K562 (cell line): Measurements from ENCODE around the gene NARF. TPM values are rescaled to one million over a fixed set of nuclear protein-coding genes. Genes with fewer than 3 reads are reported as not detected.
A peak's percentile ranks its signal among the peaks of the same experiment; 100 is the strongest.

ENCODE experiments used
- ATAC-seq: fragments of 200-7000 bp; cut with Tn5 transposase; 3 replicates; pipeline ENCODE4 v1.9.1; 2020; ENCODE audit warnings: moderate library complexity
- BruUV-seq: library from RNA; stranded (reverse); fragments of 400-500 nt; replicated peaks from 2 replicates; lab custom pipeline; 2021; lab: Mats Ljungman, UMichigan
- CTCF ChIA-PET: fragments of 300-600 bp; formaldehyde crosslinking; extraction: SDS; loops from one replicate; lab custom pipeline; 2021; ENCODE audit warnings: low intra/inter-chr PET ratio; lab: Yijun Ruan, JAX
- POLR2A ChIA-PET: fragments of 300-600, 350-650 bp; sonication (Branson Sonifier 250); formaldehyde crosslinking; extraction: SDS; loops from one replicate; lab custom pipeline; 2021; ENCODE audit warnings: antibody characterized with exemption, inconsistent platforms; lab: Yijun Ruan, JAX
- DNase-seq, 4 experiments: peaks; one replicate each; pipeline versions ENCODE4 v3.0.0 to v3.0.0-alpha.2; 2011 to 2018; ENCODE audit warnings: low spot score in 3 of 4, mixed read lengths in 3 of 4; ENCODE audit errors: extremely low read depth in 1 of 4
- FAIRE-seq: peaks from 2 replicates; lab custom pipeline; 2011; peaks lifted over from hg19 to GRCh38; lab: Jason Lieb, UNC
- H2AFZ ChIP-seq: 2 replicates; pipeline ENCODE4 v1.6.0; 2011; ENCODE audit warnings: low read depth, low read length, control low read depth, inconsistent platforms
- H3K27ac ChIP-seq: fragments of 200-600 bp; 3 replicates; pipeline ENCODE4 v1.8.0; 2011; ENCODE audit warnings: low read depth, mild to moderate bottlenecking, control low read depth, inconsistent platforms, low read length, moderate library complexity, mixed read lengths; ENCODE audit errors: extremely low read depth
- H3K27me3 ChIP-seq, 2 experiments: fragments of 300-600 bp in 1 of 2; 2 replicates in 1 of 2; 3 replicates in 1 of 2; pipeline versions ENCODE4 v1.6.0 to v1.8.0; 2011; ENCODE audit warnings: inconsistent platforms in 2 of 2, low read length in 2 of 2, mild to moderate bottlenecking in 1 of 2, mixed read lengths in 1 of 2, moderate library complexity in 1 of 2; ENCODE audit not compliant: control insufficient read depth in 2 of 2, insufficient read depth in 2 of 2
- H3K36me3 ChIP-seq: fragments of 300-600 bp; 3 replicates; pipeline ENCODE4 v1.8.0; 2011; ENCODE audit warnings: mild to moderate bottlenecking, low read length, inconsistent platforms; ENCODE audit not compliant: control insufficient read depth, insufficient read depth
- H3K4me1 ChIP-seq, 2 experiments: fragments of 200-600 bp in 1 of 2; replicated peaks in 1 of 2; 2 replicates in 1 of 2; 3 replicates in 1 of 2; pipeline versions ENCODE4 v1.5.1 to v1.8.0; 2011; ENCODE audit warnings: inconsistent platforms in 2 of 2, low read length in 2 of 2, mild to moderate bottlenecking in 1 of 2, mixed read lengths in 1 of 2, moderate library complexity in 1 of 2; ENCODE audit not compliant: control insufficient read depth in 2 of 2, insufficient read depth in 2 of 2
- H3K4me2 ChIP-seq: 2 replicates; pipeline ENCODE4 v1.6.1; 2011; ENCODE audit warnings: low read length, control low read depth, inconsistent platforms, mixed read lengths; ENCODE audit not compliant: insufficient read depth
- H3K4me3 ChIP-seq: fragments of 200-600 bp; sonication (generic), shearing (Covaris generic); 2 replicates; pipeline ENCODE4 v1.5.1; 2016; ENCODE audit warnings: control low read depth, inconsistent platforms
- H3K79me2 ChIP-seq: fragments of 200-600 bp; 3 replicates; pipeline ENCODE4 v1.8.0; 2011; ENCODE audit warnings: low read length, inconsistent platforms; ENCODE audit not compliant: control insufficient read depth, insufficient read depth
- H3K9ac ChIP-seq, 2 experiments: 2 replicates each; pipeline versions ENCODE4 v1.6.0 to v1.6.1; 2011; ENCODE audit warnings: low read depth in 2 of 2, low read length in 2 of 2, control low read depth in 1 of 2, inconsistent platforms in 1 of 2, mild to moderate bottlenecking in 1 of 2, mixed read lengths in 1 of 2; ENCODE audit not compliant: insufficient read depth in 1 of 2
- H3K9me1 ChIP-seq: one replicate; pipeline ENCODE4 v1.6.0; 2011; ENCODE audit warnings: inconsistent platforms, mild to moderate bottlenecking, low read length, moderate library complexity; ENCODE audit not compliant: control insufficient read depth, insufficient read depth
- H3K9me3 ChIP-seq: replicated peaks from 2 replicates; pipeline ENCODE4 v1.5.1; 2011; ENCODE audit warnings: low read depth, low read length, inconsistent platforms; ENCODE audit not compliant: control insufficient read depth, insufficient read depth
- H4K20me1 ChIP-seq: replicated peaks from 2 replicates; pipeline ENCODE4 v1.6.1; 2011; ENCODE audit warnings: low read length, inconsistent platforms, mixed read lengths; ENCODE audit not compliant: control insufficient read depth, insufficient read depth
- NCOA2 ChIP-seq, 2 experiments: fragments of 450-650 bp; IDR thresholded peaks; 2 replicates each; pipeline ENCODE4 v1.6.1; 2018; ENCODE audit warnings: mild to moderate bottlenecking in 2 of 2, moderate library complexity in 1 of 2; ENCODE audit not compliant: partially characterized antibody in 2 of 2
- POLR2G ChIP-seq: fragments of 200-400 bp; formaldehyde crosslinking; IDR thresholded peaks from 2 replicates; pipeline ENCODE4 v1.6.1; 2017; ENCODE audit warnings: low read depth, mild to moderate bottlenecking, antibody characterized with exemption, low read length, moderate library complexity
- WGBS: fragments of 100-300 bp; shearing (Covaris generic); methylation state at CpG from one replicate; pipeline ENCODE4 v1.1.6; 2016; ENCODE audit warnings: low coverage, mixed read lengths; ENCODE audit not compliant: insufficient coverage; ENCODE audit errors: missing lambda C conversion rate; 5-methylcytosine and 5-hydroxymethylcytosine counted together
- in situ Hi-C: fragments of 300-500 bp; cut with MboI; formaldehyde crosslinking; loops from 4 replicates; pipeline ENCODE4 v1.15.0; 2018; ENCODE audit warnings: inconsistent platforms, mixed read lengths
- intact Hi-C: fragments of 100-400 bp; cut with micrococcal nuclease; formaldehyde crosslinking; loops from 2 replicates; pipeline ENCODE4 v1.14.2; 2022
- polyA plus RNA-seq, 8 experiments: library from polyadenylated mRNA; depleted of rRNA in 4 of 8; stranded (reverse) in 5 of 8; unstranded in 3 of 8; fragments of >200 nt; fragmentation: Nextera tagmentation in 2 of 8; fragmentation: Illumina TruSeq in 1 of 8; extraction: Ambion mirVana in 2 of 8; extraction: Trizol in 1 of 8; gene quantifications; 2 replicates each; pipeline versions ENCODE4 v1.2.1 to v1.2.3, GENCODE V29; 2011 to 2014; ENCODE audit warnings: inconsistent platforms in 1 of 8, missing spikeins in 1 of 8
- total RNA-seq, 7 experiments: library from RNA; depleted of rRNA in 6 of 7; stranded (reverse); fragments of >200 nt in 6 of 7; fragmentation: Illumina TruSeq in 2 of 7; extraction: Trizol in 2 of 7; gene quantifications; 2 replicates each; pipeline versions ENCODE4 v1.2.1 to v1.2.3, GENCODE V29; 2011 to 2021; ENCODE audit warnings: low replicate concordance in 1 of 7
- TF ChIP-seq, protein P1 (sequence below): fragments of 450-650 bp; conservative IDR thresholded peaks from 2 replicates; pipeline ENCODE4 v1.6.1; 2016; ENCODE audit warnings: missing genetic modification characterization, low read depth, mild to moderate bottlenecking, missing compliant biosample characterization, moderate library complexity

NARF gene
- total and polyA plus RNA-seq, 9 of the 15 experiments (the other 6 are each of a cell fraction or from before 2014, with no cell fraction given) = 60.4 to 423 (median 132) TPM

DNA sequence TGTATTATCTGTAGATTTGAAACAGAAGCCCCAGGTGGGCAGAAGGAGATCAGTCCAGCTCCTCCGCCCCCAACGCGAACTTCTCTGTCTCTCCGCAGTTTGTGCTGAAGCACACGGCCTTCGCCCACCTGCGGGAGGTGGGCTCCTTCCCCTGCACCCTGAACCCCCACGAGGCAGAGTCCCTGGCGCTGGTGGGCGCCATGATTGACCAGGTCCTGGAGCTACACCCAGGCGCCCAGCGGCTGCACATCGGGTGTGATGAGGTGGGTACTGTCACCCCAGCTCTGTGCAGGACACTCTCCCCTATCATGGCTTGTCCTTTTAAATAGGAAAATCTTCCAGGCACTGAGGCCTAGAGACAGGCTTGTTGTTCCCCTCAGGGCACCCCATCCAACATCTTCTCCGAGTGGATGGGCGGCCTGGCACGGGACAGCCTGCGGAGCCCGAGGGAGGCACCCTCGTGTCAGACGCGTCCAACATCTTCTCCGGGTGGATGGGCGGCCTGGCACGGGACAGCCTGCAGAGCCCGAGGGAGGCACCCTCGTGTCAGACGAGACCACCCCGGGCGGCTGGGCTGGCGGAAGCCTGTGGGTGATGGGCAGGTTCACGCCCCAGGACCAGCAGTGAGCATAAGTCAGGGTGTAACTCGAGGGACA, 24.9 kb upstream of the NARF start:
- Histone ChIP-seq H3K27ac (no peak overlapping the region), H4K20me1 (no peaks in the 10 kb centered on the region), H3K4me1 (peaks cover 0 to 43% of the 10 kb centered on the region in 2 experiments; a peak in 2 of 5 replicates), H3K27me3 (no peaks in the 10 kb centered on the region), H3K9ac (peak overlapping the region in 1 of 2 experiments; percentile 52; a peak in 2 of 4 replicates)
- BruUV-seq = no TSS peak
- intact Hi-C loops = no loop called here
- TF ChIP-seq POLR2G (peak; percentile 31), NCOA2 (IDR thresholded peaks at IDR 0.05; ENCODE audit: partially characterized antibody in 2 of 2) (no peak)
- TF ChIP-seq, protein P1, sequence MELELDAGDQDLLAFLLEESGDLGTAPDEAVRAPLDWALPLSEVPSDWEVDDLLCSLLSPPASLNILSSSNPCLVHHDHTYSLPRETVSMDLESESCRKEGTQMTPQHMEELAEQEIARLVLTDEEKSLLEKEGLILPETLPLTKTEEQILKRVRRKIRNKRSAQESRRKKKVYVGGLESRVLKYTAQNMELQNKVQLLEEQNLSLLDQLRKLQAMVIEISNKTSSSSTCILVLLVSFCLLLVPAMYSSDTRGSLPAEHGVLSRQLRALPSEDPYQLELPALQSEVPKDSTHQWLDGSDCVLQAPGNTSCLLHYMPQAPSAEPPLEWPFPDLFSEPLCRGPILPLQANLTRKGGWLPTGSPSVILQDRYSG = no peak
- TF ChIP-seq, all 486 proteins: peak for 1
- 75% methylated on average over 23 of the region's 32 CpGs for WGBS
- H3K9me1 ChIP-seq = no peaks in the 10 kb centered on the region
- no peaks in the 10 kb centered on the region for H3K36me3 ChIP-seq
- no peaks in the 10 kb centered on the region for H3K79me2 ChIP-seq
- H2AFZ ChIP-seq = no peak overlapping the region
- H3K4me2 ChIP-seq = no peak overlapping the region
- DNase-seq = no peak
- no peak for FAIRE-seq
- no peaks in the 10 kb centered on the region for H3K9me3 ChIP-seq
- H3K4me3 ChIP-seq = no peak overlapping the region
- POLR2A ChIA-PET = interaction anchor here (0.5 to 1.3 kb wide), 3 partner anchors 9 to 353 kb away, joined by 3 to 5 read pairs (median 4); no protein-coding TSS in a partner anchor
- CTCF ChIA-PET = no interaction called here
- in situ Hi-C loops = no loop called here
- no peak for ATAC-seq
